Measurements from ENCODE around the gene RARG.

Gene RARG

DNA sequence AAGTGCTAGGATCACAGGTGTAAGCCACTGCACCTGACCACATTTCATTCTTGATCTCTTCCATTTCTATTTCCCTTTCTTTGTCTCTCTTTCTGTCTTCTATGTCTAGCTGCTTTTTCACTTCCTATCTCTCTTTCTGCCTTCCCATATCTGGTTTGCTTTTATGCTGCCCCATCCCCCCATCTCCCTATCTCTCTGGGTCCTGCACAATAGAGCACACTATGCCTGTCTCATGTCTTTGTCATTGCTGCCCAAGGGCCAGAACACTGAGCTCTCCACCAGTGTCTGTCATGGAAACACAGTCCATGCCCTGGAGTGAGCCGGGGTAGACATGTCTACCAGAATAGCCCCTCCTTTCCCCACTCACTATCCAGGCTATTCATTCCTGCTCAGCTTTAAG lies 12.3 kb upstream of the RARG start:
- DNase-seq (ENCODE audit: low read depth in 2 of 2): no peak

GRCh38 chr12:53241623-53242412 lies 9.8 kb upstream of the RARG start:
- no peak for DNase-seq (ENCODE audit: low read depth in 2 of 2)

- no peak for DNase-seq (ENCODE audit: low read depth in 2 of 2)
These were observed 7.7 kb upstream of the RARG start for GRCh38 chr12:53239643-53240258.

DNA sequence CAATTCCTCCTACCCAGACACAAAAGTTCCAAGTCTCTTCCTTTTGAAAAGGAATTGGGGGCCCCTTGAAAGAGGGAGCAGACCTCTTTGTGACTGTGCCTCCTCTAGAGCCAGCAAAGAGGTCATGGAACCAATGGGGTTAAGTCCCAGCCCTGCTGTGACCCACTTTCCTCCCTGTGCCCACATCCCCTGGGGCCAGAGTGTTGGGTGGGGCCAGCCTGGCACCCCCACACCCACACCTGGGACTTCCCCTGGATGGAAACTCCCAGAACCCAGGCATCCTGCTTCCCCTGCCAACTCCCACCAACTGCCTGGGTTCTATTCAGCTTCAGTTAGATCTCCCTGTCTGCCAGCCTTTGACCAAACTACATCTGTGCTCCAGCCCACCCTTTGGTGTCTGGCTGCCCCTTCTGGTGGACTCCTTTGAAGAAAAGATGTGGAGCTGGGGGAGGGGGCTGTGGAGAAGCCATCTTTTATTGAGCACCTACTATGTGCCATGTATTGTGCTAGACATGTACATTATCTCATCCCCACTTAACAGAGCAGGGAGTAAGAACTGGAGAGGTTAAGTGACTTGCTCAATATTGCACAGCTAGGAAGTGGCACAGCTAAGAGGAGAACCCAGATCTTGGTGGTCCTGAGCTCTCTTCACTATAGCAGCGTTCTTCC lies 4.6 kb upstream of the RARG start:
- no peak for DNase-seq (ENCODE audit: low read depth in 2 of 2)

GRCh38 chr12:53235742-53236442 lies 3.9 kb upstream of the RARG start:
- no peak for DNase-seq (ENCODE audit: low read depth in 2 of 2)

DNA sequence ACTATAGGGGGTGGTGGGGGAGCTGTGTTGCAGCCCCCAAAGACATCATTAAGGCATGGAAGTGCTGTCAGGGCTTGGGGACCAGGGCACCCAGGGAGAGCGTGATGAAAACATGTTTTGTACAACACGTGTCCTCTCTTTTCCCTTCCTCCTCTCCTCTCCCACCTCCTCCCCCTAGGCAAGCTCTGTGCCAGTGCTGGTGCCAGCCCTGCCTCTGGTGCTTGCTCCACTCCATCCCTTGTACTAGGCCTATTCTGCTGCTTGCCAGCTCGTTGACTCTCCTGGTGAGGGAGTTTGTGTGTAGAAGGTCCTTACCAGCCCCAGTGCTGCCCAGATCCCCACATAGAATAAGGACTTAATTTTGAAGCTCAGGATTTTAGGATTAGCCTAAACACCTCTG lies 3.2 kb upstream of the RARG start:
- no peak for DNase-seq (ENCODE audit: low read depth in 2 of 2)

DNA sequence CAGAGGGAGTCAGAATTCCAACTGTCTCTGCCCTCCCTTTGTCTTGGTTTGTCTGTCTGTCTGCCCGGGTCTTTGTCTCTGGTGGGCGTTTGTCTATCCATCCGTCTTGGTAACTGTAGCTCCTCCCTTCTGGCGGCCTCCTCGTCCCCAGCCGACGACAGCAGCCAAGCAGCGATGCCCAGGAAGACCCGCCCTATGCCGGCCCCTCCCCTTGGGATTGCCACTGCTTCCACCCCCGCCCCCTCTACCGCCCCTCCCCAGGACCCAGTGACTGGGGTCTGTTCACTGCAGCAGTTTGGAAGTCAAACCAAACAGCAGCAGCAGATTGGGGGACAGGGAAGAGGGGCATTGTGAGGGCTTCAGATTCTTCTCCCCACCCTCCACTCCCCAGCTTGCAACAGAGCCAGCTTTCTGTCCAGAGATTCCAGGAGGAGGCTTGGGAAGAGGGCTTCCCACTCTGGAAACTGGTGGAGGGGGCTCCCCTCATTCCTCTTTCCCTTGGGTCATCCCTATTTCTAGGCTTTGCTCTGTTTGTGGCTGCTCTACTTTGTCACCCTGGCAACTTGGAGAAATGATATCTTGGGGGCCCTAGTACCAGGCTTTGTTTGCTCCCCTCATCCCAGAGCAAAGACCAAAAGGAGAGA lies 2.4 kb upstream of the RARG start:
- DNase-seq (ENCODE audit: low read depth in 2 of 2): no peak

GRCh38 chr12:53233671-53234121 lies 1.7 kb upstream of the RARG start:
- DNase-seq (ENCODE audit: low read depth in 2 of 2): no peak

DNA sequence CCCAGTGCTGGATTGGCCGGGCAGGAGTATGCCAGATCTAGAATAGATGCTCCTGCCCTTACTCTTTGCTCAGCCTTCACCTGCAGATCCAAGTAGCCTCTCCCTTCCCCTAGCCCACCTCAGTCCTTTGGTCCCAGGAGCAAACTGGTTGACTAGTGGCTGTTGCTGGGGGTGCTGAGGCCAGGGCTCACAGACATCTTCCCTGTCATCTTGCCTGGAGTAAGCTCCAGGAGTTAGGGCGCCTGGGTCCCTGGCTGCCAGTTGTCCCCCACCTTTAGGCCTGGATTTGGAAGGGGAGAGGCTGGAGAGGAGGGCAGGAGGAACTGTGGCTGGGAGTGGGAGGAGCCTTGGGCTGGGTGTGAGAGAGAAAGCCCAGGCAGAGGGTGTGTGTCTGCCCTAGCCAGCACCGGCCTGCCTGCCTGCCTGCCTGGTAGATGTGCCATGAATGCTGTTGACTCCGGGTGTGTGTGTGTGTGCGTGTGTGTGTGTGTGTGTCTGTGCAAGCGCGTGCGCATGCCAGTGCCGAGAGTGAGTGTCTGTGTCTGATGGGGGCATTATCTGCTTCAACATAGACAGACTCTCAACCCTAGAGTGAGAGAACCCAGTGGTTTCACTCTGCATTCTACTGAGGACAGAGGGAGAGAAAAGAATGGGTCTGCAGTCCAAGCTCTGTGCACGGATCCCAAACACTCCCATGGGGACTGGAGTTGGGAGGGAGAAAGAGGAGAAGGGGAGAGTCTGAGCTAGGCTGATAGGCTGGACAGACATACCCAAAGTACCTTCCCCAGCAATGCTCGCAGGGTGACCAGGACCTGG lies 845 bp upstream of the RARG start:
- no peak for DNase-seq (ENCODE audit: low read depth in 2 of 2)

DNA sequence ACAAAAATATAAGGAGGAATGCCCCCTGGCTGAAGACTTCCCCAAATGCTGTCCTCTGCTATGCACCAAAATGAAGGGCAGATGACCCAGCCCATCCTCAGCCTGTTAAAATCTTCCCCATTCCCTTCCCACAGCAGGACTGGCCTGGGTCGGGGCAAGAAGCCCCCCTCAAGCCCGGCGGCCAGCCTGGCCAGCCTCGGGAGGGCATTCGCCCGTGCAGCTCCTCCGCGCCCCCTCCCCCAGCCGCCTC lies 413 bp downstream of the RARG start:
- DNase-seq (ENCODE audit: low read depth in 2 of 2): no peak

GRCh38 chr12:53230108-53230845 lies 1.7 kb downstream of the RARG start:
- DNase-seq (ENCODE audit: low read depth in 2 of 2): no peak

DNA sequence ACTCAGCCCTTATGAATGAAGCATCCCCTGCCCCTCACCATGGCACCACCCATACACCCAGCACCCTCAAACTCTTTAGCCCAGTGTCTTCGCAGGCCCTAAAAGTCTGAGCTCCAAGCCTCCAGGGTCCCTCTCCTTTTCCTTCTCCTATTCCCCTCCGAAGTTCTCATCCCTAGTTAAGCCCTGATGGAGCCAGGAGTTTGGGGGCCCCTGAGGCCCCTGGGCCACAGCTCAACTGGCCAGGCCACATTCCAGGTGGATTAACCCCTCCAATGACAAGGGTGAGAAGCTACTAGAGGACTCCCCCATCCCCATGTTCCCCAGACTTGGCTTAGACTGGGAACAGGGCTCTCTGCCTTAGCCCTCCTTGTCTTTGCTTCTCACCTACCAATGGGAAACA lies 2.6 kb downstream of the RARG start:
- DNase-seq (ENCODE audit: low read depth in 2 of 2): no peak

- DNase-seq (ENCODE audit: low read depth in 2 of 2): no peak
These were observed 4.2 kb downstream of the RARG start for GRCh38 chr12:53227836-53228235.

GRCh38 chr12:53227341-53227740 lies 4.7 kb downstream of the RARG start:
- no peak for DNase-seq (ENCODE audit: low read depth in 2 of 2)

GRCh38 chr12:53226815-53227214 lies 5.2 kb downstream of the RARG start:
- no peak for DNase-seq (ENCODE audit: low read depth in 2 of 2)

- DNase-seq (ENCODE audit: low read depth in 2 of 2): no peak
These were observed 6.2 kb downstream of the RARG start for GRCh38 chr12:53225635-53226424.

- DNase-seq (ENCODE audit: low read depth in 2 of 2): no peak
These were observed 6.9 kb downstream of the RARG start for GRCh38 chr12:53224897-53225634.

- no peak for DNase-seq (ENCODE audit: low read depth in 2 of 2)
These were observed 7.7 kb downstream of the RARG start for GRCh38 chr12:53224061-53224896.
